Occipital lobe (tissue), 2 donors: ENCODE results near the gene NFE2L3. TPM values are rescaled to one million over a fixed set of nuclear protein-coding genes. Genes with fewer than 3 reads are reported as not detected.
"Not testable (repeated sequence)": the region's sequence is repeated elsewhere in the genome, so short reads cannot be mapped to it uniquely, and the experiment has no call there.

Experiments
- DNase-seq: peaks from one replicate; lab custom pipeline; 2025; lab: John Stamatoyannopoulos, UW
- total RNA-seq: library from RNA; depleted of rRNA; stranded (reverse); fragments of >200 nt; gene quantifications from one replicate; pipeline ENCODE4 v1.2.3, GENCODE V29; 2014

NFE2L3 gene
- 19.2 TPM for total RNA-seq

- DNase-seq: peak; percentile 17
Measured at GRCh38 chr7:26151953-26152781, at the start of gene NFE2L3. Gene NFE2L3 (plus strand): TSS chr7:26152198. CDS start chr7:26152499, 301 bp downstream.

GRCh38 chr7:26103596-26103995, 48.4 kb upstream of the NFE2L3 start:
- DNase-seq: no peak

GRCh38 chr7:26105236-26105635, 46.8 kb upstream of the NFE2L3 start:
- no peak for DNase-seq

DNA sequence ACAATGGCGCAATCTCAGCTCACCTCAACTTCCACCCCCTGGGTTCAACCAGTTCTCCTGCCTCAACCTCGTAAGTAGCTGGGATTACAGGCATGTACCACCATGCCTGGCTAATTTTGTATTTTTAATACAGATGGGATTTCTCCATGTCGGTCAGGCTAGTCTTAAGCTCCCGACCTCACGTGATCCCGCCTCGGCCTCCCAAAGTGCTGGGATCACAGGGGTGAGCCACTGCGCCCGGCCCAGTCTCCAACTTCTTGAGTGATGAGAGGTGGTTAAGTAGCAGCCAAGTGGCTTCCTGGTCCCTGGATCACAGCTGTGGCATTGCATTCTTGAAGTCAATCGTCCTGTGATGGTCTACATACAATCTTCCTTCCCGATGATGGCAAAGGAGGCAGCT, 46.1 kb upstream of the NFE2L3 start:
- no peak for DNase-seq

DNA sequence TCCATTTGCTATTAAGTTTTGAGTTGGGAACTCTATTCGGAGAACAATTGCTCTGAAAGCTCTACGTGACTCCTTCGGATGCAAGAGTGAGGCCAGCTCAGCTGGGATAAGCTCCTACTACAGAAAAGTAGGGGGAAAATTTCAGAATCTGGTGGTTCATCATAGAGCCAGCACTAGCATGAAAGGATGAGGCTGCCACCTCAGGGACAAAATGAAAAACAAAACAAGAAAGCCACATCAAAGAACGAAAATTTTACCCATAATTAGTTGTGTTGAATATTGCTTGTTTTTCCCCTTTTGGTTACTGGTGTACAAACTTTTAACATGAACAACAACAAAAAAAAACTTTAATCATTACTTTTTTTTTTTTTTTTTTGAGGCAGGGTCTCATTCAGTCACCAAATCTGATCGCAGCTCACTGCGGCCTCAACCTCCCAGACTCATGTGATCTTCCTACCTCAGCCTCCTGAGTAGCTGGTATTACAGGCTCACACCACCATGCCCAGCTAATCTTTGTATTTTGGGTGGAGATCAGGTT, 39.7 kb upstream of the NFE2L3 start:
- no peak for DNase-seq

DNA sequence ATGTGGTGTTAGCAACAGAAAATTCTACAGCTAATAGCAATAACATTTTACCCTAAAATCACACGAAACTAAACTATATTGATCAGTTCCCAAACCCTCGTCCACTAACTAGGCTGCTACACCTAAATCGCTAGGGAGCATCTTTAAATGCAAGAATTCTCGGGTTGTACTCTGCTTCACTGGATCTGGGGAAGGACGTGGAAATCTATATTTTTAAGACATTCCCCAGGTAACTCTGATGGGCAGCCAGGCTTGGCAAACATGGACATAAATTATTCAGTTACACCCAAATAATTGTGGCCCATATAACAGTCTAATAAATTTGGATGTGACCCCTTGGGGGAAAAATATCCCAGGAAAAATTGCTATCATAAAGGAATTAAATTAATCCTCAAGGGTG, 36.3 kb upstream of the NFE2L3 start:
- DNase-seq: no peak

- DNase-seq: no peak
Measured at GRCh38 chr7:26117142-26117807, 34.7 kb upstream of the NFE2L3 start.

- DNase-seq: no peak
Measured at GRCh38 chr7:26117970-26118369, 34.0 kb upstream of the NFE2L3 start.

DNA sequence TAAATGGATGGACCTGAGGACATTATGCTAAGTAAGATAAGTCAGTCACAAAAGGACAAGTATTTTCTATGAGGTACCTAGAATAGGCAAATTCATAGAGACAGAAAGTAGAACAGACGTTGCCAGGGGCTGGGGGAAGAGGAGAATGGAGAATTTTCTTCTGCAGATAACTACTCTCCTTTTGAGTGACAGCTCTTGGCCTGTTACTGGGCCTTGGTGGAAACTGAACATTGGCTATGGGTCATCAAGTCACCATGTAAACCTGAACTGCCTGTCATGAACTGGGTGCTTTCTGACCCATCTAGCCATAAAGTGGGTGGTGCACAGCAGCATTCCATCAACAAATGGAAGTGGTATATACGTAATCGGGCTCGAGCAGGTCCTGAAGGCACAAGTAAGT, 29.3 kb upstream of the NFE2L3 start:
- no peak for DNase-seq

- DNase-seq: not testable (repeated sequence)
Measured at GRCh38 chr7:26124775-26125174, 27.2 kb upstream of the NFE2L3 start.

- no peak for DNase-seq
Measured at GRCh38 chr7:26127411-26127810, 24.6 kb upstream of the NFE2L3 start.

DNA sequence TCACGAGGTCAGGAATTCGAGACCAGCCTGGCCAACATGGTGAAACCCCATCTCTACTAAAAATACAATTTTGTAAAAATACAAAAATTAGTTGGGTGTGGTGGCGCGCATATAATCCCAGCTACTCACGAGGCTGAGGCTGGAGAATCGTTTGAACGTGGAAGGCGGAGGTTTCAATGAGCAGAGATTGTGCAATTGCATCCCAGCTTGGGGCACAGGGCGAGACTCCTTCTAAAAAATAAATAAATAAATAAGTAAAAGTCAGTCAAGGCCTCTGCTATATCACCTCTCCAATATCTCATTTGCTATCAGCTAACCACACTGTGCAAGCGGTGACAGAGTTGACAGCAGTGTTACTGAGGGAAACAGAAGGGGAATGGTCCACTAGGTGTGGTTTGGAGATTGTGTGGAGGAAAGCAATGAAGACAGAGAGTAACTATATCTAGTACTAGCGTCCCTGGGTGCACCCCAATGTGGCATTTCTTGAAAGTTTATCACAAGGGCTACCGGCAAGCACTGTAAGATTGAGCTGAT, 20.9 kb upstream of the NFE2L3 start:
- no peak for DNase-seq

GRCh38 chr7:26135076-26135475, 16.9 kb upstream of the NFE2L3 start:
- no peak for DNase-seq

GRCh38 chr7:26135551-26135950, 16.4 kb upstream of the NFE2L3 start:
- no peak for DNase-seq

- no peak for DNase-seq
Measured at GRCh38 chr7:26136831-26137230, 15.2 kb upstream of the NFE2L3 start.

DNA sequence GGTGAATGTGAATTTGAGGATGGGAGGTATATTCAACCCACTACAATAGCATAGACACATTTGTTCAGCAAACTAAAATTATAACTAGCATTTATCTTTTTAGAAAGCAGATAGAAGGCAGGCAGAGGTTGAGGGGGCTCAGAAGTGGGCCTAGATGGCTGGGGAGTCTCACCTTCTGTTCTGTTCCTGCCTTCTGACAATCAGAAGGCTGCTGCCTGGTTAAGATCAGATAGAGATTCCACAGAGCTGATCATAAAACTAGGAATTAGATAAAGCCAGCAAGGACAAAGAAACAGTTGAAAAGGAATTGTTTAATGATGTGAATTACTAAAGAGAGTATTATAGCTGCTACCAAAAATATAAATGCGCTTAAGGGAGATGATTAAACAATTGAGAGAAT, 11.6 kb upstream of the NFE2L3 start:
- no peak for DNase-seq

- no peak for DNase-seq
Measured at GRCh38 chr7:26141077-26141476, 10.9 kb upstream of the NFE2L3 start.

DNA sequence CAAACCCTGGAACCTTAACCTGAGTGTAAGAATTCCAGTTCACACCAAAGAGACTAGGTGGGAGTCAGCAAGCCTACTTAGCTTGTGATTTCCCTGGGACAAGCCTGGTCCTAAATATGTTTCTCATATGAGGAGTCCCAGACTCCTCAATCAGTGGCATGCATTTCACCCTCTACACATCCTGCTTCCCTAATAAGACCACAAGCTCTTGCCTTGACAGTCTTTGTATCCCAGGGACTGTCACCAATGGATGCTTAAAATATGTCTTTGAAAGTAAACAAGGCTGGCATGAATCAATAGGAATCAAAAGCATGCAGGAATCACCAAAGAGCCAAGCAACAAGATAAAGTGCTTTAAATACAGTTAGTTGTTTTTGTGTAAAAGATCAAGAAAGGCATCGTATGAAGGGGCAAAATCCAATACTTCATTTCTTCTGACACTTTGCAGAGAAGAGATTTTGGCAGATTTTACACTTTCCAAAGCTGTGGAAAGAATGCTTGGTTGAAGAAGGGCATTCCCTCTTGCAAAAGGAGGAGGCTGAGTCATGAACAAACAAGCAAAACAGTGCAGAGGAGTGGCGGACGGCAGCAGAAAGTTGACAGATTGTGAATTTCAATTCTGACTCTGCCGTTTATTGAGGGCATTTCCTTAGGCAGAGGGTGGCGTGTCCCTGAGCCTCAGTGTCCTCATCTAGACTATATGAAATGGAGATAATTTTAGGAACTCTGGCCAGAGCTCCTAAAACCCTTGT, 8.5 kb upstream of the NFE2L3 start:
- DNase-seq: no peak

DNA sequence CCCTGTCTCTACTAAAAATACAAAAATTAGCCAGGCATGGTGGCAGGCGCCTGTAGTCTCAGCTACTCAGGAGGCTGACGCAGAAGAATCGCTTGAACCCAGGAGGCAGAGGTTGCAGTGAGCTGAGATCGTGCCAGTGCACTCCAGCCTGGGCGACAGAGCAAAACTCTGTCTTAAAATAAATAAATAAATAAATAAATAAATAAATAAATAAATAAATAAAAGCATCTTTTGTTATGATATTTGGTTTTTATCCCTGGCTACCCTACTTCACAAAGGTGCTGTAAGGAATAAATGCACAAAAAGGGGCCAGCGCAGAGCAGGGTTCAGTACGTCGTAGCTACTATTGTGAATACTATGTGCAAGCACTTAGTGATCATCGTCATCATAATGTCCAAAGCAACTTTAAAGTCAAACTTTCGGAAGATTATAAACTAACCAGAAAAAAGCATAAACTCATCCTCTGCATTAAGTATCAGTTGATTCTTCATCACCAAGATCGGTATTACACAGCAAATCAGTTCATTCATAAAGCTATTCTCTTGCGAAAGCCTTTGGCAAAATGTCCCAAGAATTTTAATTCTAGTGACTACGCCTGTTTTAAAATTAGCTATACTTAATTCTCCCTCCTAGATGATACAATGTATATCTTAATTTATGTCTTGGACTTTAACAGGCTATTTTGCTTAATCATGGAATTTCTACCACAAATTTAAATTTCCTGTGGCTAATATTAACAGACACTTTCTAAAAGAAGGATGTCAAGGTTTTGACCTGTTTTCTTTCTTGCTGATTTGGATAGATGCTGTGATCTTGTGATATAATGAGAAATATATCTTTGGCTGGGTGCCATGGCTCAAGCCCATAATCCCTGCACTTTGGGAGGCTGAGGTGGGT, 7.6 kb upstream of the NFE2L3 start:
- no peak for DNase-seq

DNA sequence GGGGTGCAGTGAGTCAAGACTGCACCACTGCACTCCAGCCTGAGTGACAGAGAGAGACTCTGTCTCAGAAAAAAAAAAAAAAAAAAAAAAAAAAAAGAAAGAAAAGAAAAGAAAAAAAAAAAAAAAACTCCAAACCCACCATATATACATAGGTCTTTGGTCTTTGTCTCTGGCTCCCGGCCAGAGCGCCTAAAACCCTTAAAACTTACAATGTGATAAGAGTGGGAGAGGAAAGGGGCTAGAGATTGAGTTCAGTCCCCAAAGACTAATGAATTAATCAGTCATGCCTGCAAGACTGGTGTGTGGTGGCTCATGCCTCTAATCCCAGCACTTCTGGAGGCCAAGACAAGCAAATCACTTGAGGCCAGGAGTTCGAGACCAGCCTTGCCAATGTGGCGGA, 6.8 kb upstream of the NFE2L3 start:
- DNase-seq: no peak

- no peak for DNase-seq
Measured at GRCh38 chr7:26147030-26147429, 5.0 kb upstream of the NFE2L3 start.
